Inflammatory macrophage (primary cell): ENCODE results near the gene UBE2V1.
"Not testable (repeated sequence)": the region's sequence is repeated elsewhere in the genome, so short reads cannot be mapped to it uniquely, and the experiment has no call there.

Experiments
- DNase-seq, 2 donors: peaks; one replicate each; pipeline ENCODE4 v3.0.0-alpha.2; 2020 to 2022

The UBE2V1 gene

DNA sequence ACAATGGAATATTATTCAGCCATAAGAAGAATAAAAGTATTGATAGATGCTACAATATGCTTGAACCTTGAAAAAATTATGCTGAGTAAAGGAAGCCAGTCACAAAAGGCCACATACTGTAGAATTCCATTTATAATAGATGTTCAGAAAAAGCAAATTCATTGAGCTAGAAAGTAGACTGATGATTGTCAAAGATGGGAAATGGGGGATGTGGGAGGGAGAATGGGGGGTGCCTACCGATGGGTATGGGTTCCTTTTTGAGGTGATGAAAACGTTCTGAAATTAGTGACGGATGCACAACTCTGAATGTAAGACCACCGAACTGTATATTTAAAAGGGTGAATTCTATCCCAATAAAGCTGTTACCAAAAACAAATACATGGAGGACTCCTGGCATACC, 18.4 kb downstream of the UBE2V1 start:
- no peak for DNase-seq

DNA sequence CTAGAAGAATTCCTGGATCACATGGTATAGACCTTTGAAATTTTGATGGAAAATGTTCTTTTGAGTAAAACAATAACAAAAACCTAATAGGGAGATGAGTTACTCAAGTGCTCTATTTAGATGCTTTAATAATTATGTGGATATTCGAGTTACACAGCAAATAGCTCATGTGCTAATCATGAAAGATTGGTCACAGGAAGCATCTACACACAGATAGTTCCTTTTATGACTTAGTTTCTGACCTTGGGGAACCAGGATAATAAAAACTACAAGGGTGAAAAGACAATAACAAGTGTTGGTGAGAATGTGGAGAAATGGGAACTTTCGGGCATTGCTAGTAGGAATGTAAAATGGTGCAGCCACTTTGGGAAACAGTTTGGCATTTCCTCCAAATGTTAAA, 19.7 kb downstream of the UBE2V1 start:
- DNase-seq: peak in 1 of 2 donors; percentile 27

DNA sequence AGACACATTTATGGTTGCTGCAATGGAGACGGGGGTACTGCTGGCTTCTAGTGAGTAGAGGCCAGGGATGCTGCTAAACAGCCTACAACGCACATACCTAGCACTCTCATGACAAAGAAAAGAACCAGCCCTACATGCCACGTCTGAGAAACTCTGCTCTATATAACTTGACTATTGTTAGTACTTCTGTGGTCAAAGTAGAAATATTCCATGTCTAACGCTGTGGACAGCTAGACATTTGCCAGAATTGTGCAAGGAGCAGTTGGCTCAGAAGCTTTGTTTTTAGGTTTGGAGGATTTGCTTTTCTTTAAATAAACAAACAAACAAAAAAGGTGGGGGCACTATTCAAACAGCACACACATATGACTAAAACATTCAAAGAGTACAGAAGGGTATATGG, 20.5 kb downstream of the UBE2V1 start:
- DNase-seq: no peak

DNA sequence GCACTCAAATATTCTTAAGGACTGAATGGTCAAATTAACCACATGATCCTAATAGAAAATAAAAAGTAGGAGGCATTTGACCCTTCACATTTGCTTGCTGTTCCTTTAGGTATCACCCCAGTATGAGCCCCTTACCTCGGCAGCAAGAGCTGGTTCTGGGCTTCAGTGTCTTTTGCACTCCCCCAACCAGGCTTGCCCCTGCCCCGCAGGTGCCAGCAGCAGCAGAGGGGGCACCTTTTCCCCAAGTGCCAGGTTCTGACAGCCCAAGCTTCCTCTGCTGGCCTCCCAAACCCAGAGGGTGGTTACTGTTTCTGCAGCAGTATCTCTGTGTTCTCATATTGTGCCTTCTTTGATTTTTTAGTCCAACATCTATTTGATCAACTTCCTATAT, 23.2 kb downstream of the UBE2V1 start:
- no peak for DNase-seq

DNA sequence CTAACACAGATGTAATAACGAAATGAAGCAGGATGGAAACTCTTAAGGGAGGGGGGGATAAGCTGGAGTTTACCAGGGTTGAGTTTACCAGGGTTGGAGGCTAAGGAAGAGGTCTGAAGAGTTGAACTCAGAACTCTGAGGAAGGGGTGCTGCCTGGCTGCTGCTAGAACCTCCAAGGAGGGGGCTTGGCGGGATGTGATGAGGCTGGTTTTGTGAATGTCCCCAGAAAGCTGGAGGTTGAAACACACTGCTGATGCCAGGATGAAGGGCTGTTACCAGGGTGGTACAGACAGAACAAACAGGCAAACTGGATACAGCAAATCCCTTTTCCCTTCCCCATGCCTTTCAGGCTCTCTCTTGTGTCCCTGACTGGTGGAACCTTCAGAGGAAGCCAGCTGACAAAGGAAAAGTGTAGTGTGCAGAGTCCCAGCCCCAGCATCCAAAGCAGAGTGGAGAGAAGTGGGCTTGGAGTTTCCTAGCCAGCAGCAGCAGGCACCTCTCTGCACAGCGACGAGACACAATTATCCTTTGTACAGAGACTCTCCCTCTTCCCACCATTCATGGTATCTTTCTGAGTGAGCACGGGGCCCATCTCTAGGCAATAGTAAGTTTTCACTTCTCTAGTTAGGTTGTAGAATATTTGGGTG, 23.7 kb downstream of the UBE2V1 start:
- no peak for DNase-seq

DNA sequence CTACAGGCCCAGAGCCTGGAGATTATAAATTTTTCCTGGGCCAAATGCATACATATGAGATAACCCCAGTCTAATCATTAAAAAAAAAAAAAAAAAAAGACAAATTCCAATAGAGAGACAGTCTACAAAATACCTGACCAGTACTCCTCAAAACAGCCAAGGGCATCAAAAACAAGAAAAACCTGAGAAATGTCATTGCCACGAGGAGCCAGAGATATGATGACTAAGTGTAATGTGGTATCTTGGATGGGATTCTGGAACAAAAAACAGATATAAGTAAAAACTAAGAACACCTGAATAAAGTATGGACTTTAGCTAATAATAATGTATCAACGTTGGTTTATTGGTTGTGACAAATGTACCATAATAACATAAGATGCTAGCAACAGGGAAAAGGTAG, 24.9 kb downstream of the UBE2V1 start:
- DNase-seq: no peak

DNA sequence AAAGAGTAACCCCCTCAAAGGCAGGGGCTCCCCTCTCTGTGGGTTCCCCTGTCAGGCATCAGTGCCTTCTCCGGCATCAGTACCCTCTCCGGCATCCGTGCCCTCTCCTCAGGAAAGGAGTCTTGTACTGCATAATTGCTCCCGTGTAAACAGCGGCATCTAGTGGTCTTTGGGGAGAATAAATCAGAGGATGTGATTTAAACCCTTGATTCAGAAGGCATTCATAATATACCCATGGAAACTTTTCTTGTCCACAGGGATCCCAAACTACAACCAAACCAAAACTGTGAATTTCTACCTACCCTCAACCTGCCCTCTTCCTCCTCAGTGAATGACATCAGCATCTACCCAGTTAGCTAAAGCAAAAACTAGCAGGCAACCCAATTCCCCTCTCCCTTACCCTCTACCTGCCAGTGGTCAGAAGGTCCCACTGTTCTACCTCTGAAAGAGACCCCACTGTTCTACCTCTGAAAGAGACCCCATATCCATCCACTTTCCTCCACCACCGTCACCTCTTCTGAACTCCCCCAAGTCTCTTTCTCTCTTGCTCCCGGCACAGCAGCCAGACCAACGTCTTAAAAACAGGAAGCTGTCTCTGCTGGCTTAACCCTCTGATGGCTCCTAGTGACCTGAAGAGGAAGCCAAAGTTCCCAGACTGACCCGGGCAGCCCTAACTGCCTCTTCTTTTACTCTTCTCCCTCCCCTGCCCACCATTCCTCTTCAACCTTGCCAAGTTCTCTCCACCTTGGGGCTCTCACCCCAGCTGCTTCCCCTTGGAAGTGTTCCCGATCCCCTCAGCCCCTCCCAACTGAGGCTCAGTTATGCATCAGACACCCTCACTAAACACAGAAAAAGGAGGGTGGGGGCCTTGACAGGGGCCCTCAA, 27.2 kb downstream of the UBE2V1 start:
- peak; percentile 78 to 84 for DNase-seq

DNA sequence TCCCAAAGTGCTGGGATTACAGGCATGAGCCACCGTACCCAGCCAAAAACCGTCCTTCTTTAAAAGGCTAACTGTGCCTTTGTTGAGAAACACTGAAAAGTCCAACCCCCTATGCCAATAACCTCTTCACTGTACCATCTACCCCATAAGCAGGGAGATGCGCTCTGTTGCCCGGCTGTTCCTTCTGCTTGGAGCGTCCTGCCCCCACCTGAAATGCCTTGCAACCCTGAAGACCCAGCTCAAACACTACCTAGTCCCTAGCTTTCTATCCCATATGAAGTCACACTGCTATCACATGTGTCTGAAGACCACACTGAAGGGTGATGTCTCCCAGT, 27.8 kb downstream of the UBE2V1 start:
- no peak for DNase-seq

DNA sequence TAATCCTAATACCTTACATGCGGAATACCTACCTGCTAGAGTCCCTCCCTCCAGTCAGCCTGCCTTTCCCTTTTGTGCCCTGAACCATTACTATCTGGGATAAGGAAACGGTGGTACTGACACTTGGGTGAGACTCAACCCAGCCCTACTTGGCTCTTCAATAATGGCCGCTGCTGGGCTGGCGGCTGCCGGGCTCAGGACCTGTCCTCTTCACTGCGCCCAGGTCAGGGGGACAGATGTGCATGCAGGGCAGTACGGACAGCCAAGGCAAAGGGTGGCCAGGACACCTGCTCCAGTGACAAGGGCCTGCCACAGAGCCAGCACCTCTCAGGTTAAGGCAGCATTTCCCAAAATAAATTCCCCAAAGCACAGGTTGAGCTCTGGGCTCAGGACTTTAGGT, 29.9 kb downstream of the UBE2V1 start:
- DNase-seq: no peak

DNA sequence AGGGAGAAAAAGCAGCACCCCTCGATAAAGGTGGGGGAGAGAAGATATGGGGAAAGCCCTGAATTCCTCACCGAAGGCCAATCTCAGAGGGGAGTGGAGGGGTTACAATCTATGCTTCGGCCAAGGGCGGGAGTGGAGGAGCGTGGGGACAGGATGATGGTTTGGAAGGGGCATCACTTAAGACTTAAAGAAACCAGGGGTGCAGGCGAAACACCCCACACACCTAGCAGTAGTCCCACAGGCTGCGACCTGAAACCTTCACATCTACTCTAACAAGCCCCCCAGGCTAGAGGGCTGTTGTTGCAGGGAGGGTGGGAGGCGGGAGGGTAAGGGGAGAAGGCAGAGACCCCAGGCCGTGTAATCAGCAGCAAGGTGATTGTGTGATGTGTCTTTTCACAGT, 30.9 kb downstream of the UBE2V1 start:
- DNase-seq: not testable (repeated sequence)

DNA sequence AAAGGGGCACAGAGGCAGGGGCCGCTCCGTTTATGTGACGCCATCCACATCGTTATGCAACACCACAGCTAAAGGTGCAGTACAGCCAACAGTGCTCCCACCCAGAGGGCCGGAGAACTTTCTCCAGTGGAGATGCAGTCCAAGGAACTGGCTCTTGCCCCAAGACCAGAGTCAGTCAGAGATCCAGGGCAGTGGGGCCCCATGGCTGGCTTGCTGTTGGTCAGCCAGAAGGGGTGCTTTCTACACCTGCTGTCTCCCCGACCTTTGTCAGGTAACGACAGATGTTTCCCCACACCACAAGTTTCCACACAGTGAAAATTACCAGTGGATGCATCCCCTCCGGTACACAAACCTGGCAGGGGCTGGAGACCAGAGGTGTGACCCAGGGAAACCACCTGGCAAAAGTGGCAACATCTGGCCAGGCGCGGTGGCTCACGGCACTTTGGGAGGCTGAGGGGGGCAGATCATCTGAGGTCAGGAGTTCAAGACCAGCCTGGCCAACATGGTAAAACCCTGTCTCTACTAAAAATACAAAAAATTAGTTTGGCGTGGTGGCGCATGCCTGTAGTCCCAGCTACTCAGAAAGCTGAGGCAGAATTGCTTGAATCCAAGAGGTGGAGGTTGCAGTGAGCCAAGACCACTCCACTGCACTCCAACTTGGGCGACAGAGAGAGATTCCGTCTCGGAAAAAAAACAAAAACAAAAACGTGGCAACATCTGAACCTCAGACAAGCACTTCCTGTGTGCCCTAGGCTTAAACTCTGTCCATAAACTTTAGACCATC, 34.9 kb downstream of the UBE2V1 start:
- DNase-seq: no peak

DNA sequence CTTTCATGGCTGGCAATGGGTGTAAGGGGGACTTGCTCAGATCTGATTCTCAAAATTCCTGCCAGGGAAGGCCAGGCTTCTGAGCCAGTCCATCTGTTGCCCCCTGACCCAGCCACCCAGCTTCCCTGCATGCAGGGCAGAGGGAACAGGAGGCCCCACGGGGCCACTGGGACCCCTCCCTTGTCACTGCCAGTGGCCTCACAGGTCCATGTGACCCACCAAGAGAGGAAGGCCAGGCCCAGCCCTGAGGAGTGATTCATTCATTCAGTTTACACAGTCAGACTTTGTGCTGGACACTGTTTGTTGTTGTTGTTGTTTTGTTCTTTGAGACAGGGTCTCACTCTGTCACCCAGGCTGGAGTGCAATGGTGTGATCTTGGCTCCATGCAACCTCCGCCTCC, 39.5 kb downstream of the UBE2V1 start:
- no peak for DNase-seq

DNA sequence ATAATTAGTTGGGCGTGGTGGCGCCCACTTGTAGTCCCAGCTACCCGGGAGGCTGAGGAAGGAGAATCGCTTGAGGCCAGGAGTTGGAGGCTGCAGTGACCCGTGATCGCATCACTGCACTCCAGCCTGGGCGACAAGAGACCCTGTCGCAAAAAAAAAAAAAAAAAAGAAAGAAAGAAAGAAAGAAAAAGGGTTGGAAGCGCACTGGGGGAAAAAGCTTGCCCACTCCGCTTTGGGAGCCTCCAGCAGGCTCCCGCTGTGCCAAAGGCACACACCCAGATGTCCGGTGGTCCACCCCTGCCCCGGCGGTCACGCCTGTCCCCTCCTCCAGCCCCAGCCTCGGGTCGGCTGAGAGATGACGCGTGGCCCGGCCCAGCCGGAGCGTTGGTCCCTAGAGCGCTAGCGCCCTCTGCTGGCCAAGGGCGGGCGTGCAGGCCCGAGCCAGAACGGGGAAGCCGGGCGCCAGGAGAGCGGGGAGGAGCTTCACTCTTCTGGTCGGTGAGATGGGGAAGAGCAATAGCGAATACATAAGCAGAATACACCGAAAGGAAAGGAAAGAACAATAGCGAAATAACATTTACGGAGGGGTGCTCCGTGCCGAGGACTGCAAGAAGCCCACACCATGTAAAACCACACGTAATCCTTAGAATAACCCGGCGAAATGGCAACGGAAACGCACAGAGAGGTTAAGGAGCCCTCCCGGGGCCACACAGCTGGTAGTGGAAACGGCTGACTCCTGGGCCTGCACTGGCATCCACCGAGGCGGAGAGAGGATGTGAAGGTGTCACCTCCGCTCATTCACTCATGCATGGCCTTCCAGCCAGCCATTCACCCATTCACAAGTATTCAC, 41.7 kb downstream of the UBE2V1 start:
- peak; percentile 85 to 91 for DNase-seq

DNA sequence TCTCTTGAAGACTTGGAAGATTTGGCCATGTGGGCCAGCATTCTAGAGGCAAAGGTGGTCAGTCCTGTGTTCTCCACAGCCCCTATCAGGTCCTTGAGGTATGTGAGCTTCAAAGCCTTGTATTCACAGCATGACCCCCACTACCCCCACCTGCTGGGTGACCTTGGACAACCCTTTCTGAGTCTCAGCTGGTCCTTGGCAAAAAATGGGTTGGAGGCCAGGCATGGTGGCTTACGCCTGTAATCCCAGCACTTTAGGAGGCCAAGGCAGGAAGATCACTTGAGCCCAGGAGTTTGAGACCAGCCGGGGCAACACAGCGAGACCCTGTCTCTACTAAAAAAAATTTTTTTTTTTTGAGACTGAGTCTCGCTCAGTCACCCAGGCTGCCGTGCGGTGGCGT, 42.6 kb downstream of the UBE2V1 start:
- no peak for DNase-seq

DNA sequence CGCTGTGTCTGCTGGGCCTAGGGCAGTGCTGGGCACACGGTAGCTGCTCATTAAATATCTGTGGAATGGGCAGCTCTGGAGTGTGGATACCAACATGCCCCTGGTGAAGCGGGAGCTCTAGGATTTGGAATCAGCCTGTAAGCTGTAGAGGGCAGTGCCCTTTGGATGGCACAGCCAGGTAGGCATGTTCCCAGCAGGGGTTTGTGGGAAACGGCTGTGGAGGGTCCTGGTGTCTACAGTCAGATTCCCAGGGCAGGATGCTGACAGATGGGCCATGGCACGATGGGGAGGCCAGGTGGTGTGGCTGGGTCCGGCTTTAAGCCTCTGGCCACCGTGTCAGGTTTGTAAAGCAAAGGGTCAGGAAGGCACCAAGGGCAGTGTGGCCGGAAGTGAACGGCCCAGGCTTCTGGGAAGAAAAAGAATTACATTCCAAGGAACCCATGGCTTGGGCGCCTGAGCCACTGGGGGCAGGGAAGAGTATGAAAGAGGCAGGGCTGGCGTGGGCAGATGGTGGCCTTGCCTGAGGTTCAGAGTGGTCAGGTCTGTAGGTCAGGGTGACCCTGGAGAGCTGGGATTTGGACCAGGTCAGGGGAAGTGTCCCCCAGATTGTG, 44.8 kb downstream of the UBE2V1 start:
- DNase-seq: no peak

DNA sequence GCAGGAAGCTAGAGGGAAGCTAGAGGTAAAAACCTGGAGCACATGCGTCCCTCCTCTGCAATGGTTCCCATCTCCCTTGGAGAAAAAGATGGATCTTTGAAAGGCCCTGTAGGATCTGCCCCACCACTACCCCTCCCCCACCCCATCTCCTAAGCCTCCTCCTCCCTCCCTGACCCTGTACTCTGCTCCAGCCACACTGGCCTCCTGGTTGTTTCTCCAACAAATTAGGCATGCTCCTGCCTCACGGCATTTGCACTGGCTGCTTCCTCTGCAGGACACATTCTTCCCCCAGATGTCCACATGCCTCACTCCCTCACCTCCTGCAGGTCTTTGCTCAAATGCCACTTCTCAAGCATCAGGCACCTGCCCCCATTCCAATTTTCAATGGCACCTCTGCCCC, 45.5 kb downstream of the UBE2V1 start:
- no peak for DNase-seq

DNA sequence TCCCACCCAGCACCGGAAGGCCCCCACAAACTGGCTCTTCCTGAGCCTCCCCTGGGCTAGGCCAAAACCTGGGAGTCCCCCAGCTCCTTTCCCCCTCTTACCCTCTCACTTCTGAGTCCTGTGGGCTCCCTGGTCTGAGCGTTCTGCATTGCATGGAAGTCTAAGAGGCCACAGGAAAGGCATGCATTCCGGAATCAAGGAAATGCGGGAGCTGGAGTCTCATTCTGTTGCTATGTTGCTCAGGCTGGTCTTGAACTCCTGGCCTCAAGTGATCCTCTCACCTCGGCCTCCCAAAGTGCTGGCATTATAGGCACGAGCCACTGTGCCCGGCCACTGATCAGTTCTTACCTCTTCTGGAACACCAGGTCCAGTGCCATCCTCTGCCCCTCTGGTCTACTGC, 45.9 kb downstream of the UBE2V1 start:
- DNase-seq: no peak

DNA sequence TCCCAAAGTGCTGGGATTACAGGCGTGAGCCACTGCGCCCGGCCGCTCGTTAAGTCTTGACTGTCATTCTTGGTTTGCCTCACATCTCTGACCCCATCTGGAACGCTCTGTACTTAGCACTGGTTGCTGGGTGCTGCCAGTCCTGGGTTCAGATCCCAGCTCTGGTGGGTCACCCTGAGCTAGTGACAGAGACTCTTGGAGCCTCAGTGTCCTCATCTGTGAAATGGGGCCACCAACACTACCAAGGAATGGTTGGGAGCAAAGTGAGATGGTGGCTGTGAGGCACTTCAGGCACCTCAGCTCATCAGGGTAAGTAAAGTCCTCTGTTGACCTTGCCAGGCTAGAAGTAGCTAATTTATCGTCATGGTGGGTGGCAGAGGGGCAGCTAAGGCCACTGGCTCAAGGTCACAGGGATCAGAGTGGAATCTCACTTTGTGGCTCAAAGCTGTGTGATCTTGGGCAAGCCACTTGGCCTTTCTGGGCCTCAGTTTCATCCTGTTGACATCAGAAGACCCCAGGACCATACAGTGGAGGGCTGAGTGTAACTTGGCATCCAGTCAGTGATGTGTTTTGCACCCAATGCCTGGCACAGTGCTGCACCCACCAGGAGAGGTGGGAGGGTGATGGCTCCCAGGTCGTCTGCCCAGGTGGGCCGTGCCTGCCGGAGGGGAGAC, 46.7 kb downstream of the UBE2V1 start:
- no peak for DNase-seq

DNA sequence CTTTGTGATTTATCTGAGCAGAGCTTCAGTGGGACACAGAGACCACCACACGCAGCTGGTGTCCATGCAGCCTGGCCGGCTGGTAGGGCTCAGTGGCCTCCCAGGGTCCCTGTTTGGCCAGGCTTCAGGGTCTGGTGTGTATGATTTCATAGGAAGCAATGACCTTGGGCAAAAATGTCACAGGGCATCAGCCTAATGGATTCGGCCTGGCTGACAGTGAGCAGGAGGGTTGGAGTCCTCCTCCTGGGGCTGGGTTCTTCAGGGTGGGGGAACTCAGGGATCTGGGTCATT, 47.7 kb downstream of the UBE2V1 start:
- no peak for DNase-seq

DNA sequence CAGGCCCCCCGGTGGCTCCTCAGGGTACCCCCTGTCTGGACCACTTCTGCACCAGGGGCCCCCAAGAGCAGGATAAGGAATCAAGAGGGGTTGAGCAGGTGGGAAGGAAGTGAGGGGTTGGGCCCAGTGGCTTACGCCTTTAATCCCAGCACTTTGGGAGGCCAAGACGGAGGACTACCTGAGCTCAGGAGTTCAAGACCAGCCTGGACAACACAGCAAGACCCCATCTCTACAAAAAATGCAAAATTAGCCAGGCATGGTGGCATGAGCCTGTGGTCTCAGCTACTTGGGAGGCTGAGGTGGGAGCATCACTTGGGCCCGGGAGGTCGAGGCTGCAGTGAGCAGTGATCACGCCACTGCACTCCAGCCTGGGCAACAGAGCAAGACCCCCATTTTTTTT, 49.2 kb downstream of the UBE2V1 start:
- not testable (repeated sequence) for DNase-seq

DNA sequence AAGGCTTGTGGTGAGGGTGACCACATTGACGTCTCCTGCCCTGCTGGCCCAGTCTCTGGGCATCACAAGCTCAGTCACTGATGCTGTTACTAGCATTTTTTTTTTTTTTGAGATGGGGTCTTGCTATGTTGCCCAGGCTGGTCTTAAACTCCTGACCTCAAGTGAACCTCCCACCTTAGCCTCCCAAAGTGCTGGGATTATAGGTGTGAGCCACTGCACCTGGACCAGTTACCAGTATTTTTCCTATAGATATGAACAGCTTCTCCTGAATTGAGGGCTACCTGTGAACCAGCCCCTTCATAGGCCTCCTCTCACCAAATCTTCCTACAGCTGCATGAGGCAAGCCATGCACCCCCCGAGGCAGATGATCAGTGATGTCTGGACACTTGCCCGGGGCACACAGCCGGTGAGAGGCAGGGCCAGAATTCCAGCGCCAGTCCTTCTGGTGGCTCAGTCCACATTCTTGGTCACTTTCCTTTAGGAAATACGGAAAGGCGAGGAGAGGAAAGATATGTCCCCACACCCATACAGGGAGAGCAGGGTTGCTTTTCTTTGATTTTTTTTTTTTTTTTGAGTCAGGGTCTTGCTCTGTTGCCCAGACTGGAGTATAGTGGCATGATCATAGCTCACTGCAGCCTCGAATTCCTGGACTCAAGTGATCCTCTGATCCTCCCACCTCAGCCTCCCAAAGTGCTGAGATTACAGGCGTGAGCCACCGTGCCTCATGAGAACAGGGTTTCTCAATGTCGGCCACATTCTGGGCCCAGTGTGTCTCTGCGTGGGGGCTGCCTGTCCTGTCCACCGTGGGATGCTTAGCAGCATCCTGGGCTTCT, 50.7 kb downstream of the UBE2V1 start:
- DNase-seq: no peak
